H1 (cell line): ENCODE data around the gene EPHA5.

Experiments used
- CTCF ChIP-seq, 3 experiments: IDR thresholded peaks; 1 replicate in 2 of 3; 2 replicates in 1 of 3; pipeline versions ENCODE4 v1.5.1 to v1.6.1; 2011; ENCODE audit warnings: low read length in 3 of 3, mild to moderate bottlenecking in 3 of 3, inconsistent platforms in 2 of 3, low read depth in 1 of 3, moderate library complexity in 1 of 3; ENCODE audit not compliant: insufficient read depth in 1 of 3; ENCODE audit errors: control extremely low read depth in 1 of 3
- EZH2 ChIP-seq: fragments of 200-600 bp; sonication (generic); IDR thresholded peaks from 2 replicates; pipeline ENCODE4 v1.7.1; 2012; ENCODE audit warnings: low read depth, mild to moderate bottlenecking, moderate library complexity, low read length, inconsistent platforms; ENCODE audit not compliant: severe bottlenecking
- HDAC6 ChIP-seq: IDR thresholded peaks from one replicate; pipeline ENCODE4 v1.7.1; 2012; ENCODE audit warnings: low read depth, mild to moderate bottlenecking, inconsistent platforms, low read length, moderate library complexity
- MAX ChIP-seq: IDR thresholded peaks from 2 replicates; pipeline ENCODE4 v1.6.1; 2012; ENCODE audit warnings: inconsistent platforms
- POLR2A ChIP-seq, 2 experiments: IDR thresholded peaks; 1 replicate in 1 of 2; 2 replicates in 1 of 2; pipeline ENCODE4 v1.6.1; 2011; ENCODE audit warnings: low read depth in 2 of 2, low read length in 2 of 2, mild to moderate bottlenecking in 2 of 2; ENCODE audit errors: control extremely low read depth in 1 of 2
- RAD21 ChIP-seq, 2 experiments: IDR thresholded peaks in 1 of 2; conservative IDR thresholded peaks in 1 of 2; 2 replicates each; pipeline ENCODE4 v1.6.1; 2011; ENCODE audit warnings: low read depth in 2 of 2, low read length in 2 of 2, improper control_type of control experiment in 1 of 2, inconsistent platforms in 1 of 2, mild to moderate bottlenecking in 1 of 2, moderate library complexity in 1 of 2

DNA sequence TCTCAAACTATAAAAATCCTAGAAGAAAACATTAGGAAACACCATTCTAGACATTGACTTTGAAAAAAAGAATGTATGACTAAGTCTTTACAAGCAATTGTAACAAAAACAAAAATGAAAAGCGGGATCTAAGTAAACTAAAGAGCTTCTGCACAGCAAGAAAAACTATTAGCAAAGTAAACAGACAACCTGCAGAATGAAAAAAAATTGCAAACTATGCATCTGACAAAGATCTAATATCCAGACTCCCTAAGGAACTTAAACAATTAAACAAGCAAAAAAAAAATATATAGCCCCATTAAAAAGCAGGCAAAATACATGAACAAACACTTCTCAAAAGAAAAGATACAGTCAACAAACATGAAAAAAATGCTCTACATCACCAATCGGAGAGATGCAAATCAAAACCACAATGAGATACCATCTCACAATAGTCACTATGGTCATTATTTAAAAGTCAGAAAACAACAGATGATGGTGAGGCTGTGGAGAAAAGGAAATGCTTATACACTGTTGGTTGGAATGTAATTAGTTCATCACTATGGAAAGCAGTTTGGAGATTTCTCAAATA is 168.1 kb downstream of the EPHA5 start:
- no peak for TF ChIP-seq EZH2
- no peak for TF ChIP-seq CTCF (IDR thresholded peaks at IDR 0.05; ENCODE audit: control extremely low read depth in 1 of 3, insufficient read depth in 1 of 3, low read depth in 1 of 3, low read length in 3 of 3)
- no peak for TF ChIP-seq POLR2A (IDR thresholded peaks at IDR 0.05; ENCODE audit: control extremely low read depth in 1 of 2, low read depth in 2 of 2, low read length in 2 of 2)
- TF ChIP-seq RAD21 (IDR thresholded peaks at IDR 0.05 in 1 of 2, conservative IDR thresholded peaks at IDR 0.05 in 1 of 2; ENCODE audit: low read depth in 2 of 2, low read length in 2 of 2) = no peak
- no peak for TF ChIP-seq HDAC6
- no peak for TF ChIP-seq MAX
